ENCODE measurements around the gene ZCCHC24. TPM values are rescaled to one million over a fixed set of nuclear protein-coding genes. Genes with fewer than 3 reads are reported as not detected.

Gene ZCCHC24
- total and polyA plus RNA-seq, 2 donors (not counting 3 experiments of a cell fraction or from before 2014, with no cell fraction given) = 5.2 to 8.4 TPM

- FAIRE-seq (no peak), DNase-seq (ENCODE audit: low read depth, low spot score) (no peak)
- no peak for TF ChIP-seq FOS (IDR thresholded peaks at IDR 0.05; ENCODE audit: borderline replicate concordance, insufficient read depth, low read length)
- TF ChIP-seq, protein P1, sequence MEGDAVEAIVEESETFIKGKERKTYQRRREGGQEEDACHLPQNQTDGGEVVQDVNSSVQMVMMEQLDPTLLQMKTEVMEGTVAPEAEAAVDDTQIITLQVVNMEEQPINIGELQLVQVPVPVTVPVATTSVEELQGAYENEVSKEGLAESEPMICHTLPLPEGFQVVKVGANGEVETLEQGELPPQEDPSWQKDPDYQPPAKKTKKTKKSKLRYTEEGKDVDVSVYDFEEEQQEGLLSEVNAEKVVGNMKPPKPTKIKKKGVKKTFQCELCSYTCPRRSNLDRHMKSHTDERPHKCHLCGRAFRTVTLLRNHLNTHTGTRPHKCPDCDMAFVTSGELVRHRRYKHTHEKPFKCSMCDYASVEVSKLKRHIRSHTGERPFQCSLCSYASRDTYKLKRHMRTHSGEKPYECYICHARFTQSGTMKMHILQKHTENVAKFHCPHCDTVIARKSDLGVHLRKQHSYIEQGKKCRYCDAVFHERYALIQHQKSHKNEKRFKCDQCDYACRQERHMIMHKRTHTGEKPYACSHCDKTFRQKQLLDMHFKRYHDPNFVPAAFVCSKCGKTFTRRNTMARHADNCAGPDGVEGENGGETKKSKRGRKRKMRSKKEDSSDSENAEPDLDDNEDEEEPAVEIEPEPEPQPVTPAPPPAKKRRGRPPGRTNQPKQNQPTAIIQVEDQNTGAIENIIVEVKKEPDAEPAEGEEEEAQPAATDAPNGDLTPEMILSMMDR (IDR thresholded peaks at IDR 0.05; ENCODE audit: extremely low read depth in 1 of 2, insufficient read depth in 1 of 2, low read depth in 1 of 2, low read length in 2 of 2) = no peak
- TF ChIP-seq EZH2 (IDR thresholded peaks at IDR 0.05; ENCODE audit: borderline replicate concordance, low read depth, low read length, severe bottlenecking) = no peak
- H3K9me1 ChIP-seq (replicated peaks; ENCODE audit: control insufficient read depth, extremely low read depth, insufficient read depth, low read length) = no peaks in the 10 kb centered on the region
- BruUV-seq (replicated peaks) = no TSS peak
- no peaks in the 10 kb centered on the region for H3K79me2 ChIP-seq (ENCODE audit: control insufficient read depth, insufficient read depth, low read length)
- no peak overlapping the region for H3K4me2 ChIP-seq (ENCODE audit: insufficient read depth, low read length)
- intact Hi-C loops (cut with micrococcal nuclease) = no loop called here
- H2AFZ ChIP-seq (ENCODE audit: low read depth, low read length) = no peak overlapping the region
- no peak overlapping the region for H3K27ac ChIP-seq (ENCODE audit: insufficient read depth, low read depth, low read length)
- H3K36me3 ChIP-seq (ENCODE audit: control insufficient read depth in 2 of 2, extremely low read depth in 1 of 2, insufficient read depth in 2 of 2, low read length in 2 of 2) = no peaks in the 10 kb centered on the region
- H3K9me3 ChIP-seq (replicated peaks; ENCODE audit: control insufficient read depth, insufficient read depth, low read length) = no peaks in the 10 kb centered on the region
- H3K4me1 ChIP-seq (ENCODE audit: control insufficient read depth, extremely low read depth, insufficient read depth, low read length) = no peaks in the 10 kb centered on the region
- H3K4me3 ChIP-seq (replicated peaks in 1 of 3; ENCODE audit: insufficient read depth in 1 of 3, low read depth in 1 of 3, low read length in 3 of 3) = no peak overlapping the region
- POLR2A ChIA-PET = no interaction called here
- no peaks in the 10 kb centered on the region for H3K27me3 ChIP-seq (ENCODE audit: control insufficient read depth in 2 of 2, insufficient read depth in 2 of 2, low read length in 2 of 2)
- CTCF ChIA-PET = interaction anchor here (1.0 kb wide), 1 partner anchor 82 kb away, joined by 5 read pairs; no protein-coding TSS in a partner anchor
- dilution Hi-C loops (cut with MboI; ENCODE audit: extremely low pct_ligation_motif_present, low sequenced_read_pairs) = no loop called here
- no peak overlapping the region for H3K9ac ChIP-seq (replicated peaks; ENCODE audit: extremely low read depth, insufficient read depth, low read length)
- no peaks in the 10 kb centered on the region for H4K20me1 ChIP-seq (replicated peaks; ENCODE audit: control insufficient read depth, extremely low read depth, insufficient read depth, low read length)
Measured at GRCh38 chr10:79385392-79385795, 60.0 kb downstream of the ZCCHC24 start.

DNA sequence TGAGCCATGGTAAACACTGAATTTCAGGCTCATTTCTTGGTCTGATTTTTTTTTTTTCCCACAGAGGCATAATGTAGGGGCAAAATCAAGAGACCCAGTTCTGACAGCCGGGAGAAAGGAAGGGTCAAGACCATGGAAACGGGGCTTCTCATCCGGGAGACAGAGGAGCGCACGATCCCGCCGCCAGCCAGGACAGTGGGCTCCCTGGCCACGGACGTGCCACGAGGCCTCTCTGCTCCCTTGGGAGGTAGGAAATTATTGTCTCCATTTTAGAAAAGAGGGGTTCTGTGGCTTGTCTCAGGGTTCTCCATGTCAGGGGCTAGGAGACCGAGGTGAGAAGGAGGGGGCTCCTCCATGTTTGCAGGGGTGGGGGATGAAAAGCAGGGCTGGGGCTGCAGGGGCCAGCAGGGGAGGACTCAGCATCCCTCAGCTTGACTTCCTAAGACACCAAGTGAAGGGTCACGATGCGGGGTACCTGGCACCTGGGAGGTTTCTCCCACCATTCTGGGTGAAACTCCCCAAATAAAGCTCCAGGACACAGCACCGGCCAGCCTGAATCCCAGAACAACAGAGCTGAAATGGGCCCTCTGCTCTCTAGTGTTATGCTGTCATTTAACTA, 60.5 kb downstream of the ZCCHC24 start:
- DNase-seq (ENCODE audit: low read depth, low spot score) = no peak
- H3K36me3 ChIP-seq (ENCODE audit: control insufficient read depth in 2 of 2, extremely low read depth in 1 of 2, insufficient read depth in 2 of 2, low read length in 2 of 2) = no peaks in the 10 kb centered on the region
- BruUV-seq (replicated peaks) = no TSS peak
- H3K4me3 ChIP-seq (replicated peaks in 1 of 3; ENCODE audit: insufficient read depth in 1 of 3, low read depth in 1 of 3, low read length in 3 of 3) = no peak overlapping the region
- no peaks in the 10 kb centered on the region for H3K9me1 ChIP-seq (replicated peaks; ENCODE audit: control insufficient read depth, extremely low read depth, insufficient read depth, low read length)
- TF ChIP-seq FOS (IDR thresholded peaks at IDR 0.05; ENCODE audit: borderline replicate concordance, insufficient read depth, low read length) (no peak), EZH2 (IDR thresholded peaks at IDR 0.05; ENCODE audit: borderline replicate concordance, low read depth, low read length, severe bottlenecking) (no peak), POLR2A (IDR thresholded peaks at IDR 0.05; ENCODE audit: low read depth, low read length) (no peak), JUN (IDR thresholded peaks at IDR 0.05; ENCODE audit: borderline replicate concordance, insufficient read depth, insufficient read length, low read depth) (no peak), POLR2AphosphoS5 (IDR thresholded peaks at IDR 0.05; ENCODE audit: insufficient read depth, low read depth, low read length) (no peak), GATA2 (IDR thresholded peaks at IDR 0.05; ENCODE audit: insufficient read depth, insufficient read length, low read depth, low read length) (no peak), MYC (IDR thresholded peaks at IDR 0.05; ENCODE audit: low read depth, low read length) (no peak)
- TF ChIP-seq, protein P1 (IDR thresholded peaks at IDR 0.05; ENCODE audit: extremely low read depth in 1 of 2, insufficient read depth in 1 of 2, low read depth in 1 of 2, low read length in 2 of 2) = no peak
- TF ChIP-seq, protein P2, sequence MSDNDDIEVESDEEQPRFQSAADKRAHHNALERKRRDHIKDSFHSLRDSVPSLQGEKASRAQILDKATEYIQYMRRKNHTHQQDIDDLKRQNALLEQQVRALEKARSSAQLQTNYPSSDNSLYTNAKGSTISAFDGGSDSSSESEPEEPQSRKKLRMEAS (IDR thresholded peaks at IDR 0.05; ENCODE audit: insufficient read depth, insufficient read length) = no peak
- H4K20me1 ChIP-seq (replicated peaks; ENCODE audit: control insufficient read depth, extremely low read depth, insufficient read depth, low read length) = no peaks in the 10 kb centered on the region
- POLR2A ChIA-PET = no interaction called here
- peaks cover 0 to 2% of the 10 kb centered on the region in 2 experiments for H3K27me3 ChIP-seq (ENCODE audit: control insufficient read depth in 2 of 2, insufficient read depth in 2 of 2, low read length in 2 of 2)
- dilution Hi-C loops (cut with MboI; ENCODE audit: extremely low pct_ligation_motif_present, low sequenced_read_pairs) (no loop called here), intact Hi-C loops (cut with micrococcal nuclease) (no loop called here)
- H3K9ac ChIP-seq (replicated peaks; ENCODE audit: extremely low read depth, insufficient read depth, low read length) = no peak overlapping the region
- CTCF ChIA-PET = interaction anchor here (1.0 to 2.7 kb wide), 2 partner anchors 11 to 83 kb away, joined by 5 to 23 read pairs; no protein-coding TSS in a partner anchor
- no peaks in the 10 kb centered on the region for H3K79me2 ChIP-seq (ENCODE audit: control insufficient read depth, insufficient read depth, low read length)
- H3K9me3 ChIP-seq (replicated peaks; ENCODE audit: control insufficient read depth, insufficient read depth, low read length) = no peaks in the 10 kb centered on the region
- H3K4me2 ChIP-seq (ENCODE audit: insufficient read depth, low read length) = no peak overlapping the region
- FAIRE-seq = no peak
- no peaks in the 10 kb centered on the region for H3K4me1 ChIP-seq (ENCODE audit: control insufficient read depth, extremely low read depth, insufficient read depth, low read length)
- no peak overlapping the region for H3K27ac ChIP-seq (ENCODE audit: insufficient read depth, low read depth, low read length)
- no peak overlapping the region for H2AFZ ChIP-seq (ENCODE audit: low read depth, low read length)

All from endothelial cell of umbilical vein (primary cell).